CD4-positive, alpha-beta T cell treated with Interleukin-1 beta for 1 hour (primary cell): ENCODE data around the gene PDE11A.
A peak's percentile ranks its signal among the peaks of the same experiment; 100 is the strongest.
"Not testable (repeated sequence)": the region's sequence is repeated elsewhere in the genome, so short reads cannot be mapped to it uniquely, and the experiment has no call there.

Experiments
- DNase-seq, 2 donors: peaks; one replicate each; pipeline ENCODE4 v3.0.0-alpha.2; 2020 to 2022

The PDE11A gene

DNA sequence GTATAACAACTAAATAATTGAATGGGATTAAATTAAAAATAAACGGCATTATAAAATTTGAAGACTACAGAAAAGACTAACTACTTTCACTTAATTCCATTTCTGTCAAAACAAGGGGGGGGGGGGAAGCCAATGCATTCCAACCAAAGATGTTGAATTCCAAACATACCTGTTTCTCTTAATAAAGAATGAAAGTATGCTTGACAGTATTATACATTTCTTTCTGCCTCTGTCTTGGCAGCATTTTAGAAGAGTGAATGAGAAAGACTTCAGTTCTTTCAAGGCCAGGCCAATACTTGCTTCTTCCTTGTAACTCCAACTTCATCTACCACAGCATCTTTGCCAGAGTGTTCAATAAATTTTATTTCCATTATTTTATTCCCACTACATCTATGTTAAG lies 65.9 kb downstream of the PDE11A start:
- DNase-seq = no peak

DNA sequence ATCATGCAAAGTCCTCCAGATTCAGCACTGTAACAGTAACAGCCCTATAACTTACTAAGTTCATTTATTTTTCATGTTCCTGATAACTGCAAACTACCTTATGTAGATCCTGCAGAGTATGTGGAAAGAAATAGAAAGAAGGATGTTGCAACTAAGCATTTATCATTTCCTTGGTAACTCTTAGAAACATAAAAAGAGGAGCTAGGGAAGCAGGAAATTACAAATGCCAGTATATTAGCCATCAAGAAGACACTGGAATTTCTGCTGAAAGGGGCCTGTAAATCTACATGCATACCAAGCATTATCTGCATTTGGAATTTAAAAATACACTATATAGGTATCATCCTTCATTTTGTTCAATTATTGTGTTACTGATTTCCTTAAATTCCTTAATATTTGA lies 66.8 kb downstream of the PDE11A start:
- no peak for DNase-seq

DNA sequence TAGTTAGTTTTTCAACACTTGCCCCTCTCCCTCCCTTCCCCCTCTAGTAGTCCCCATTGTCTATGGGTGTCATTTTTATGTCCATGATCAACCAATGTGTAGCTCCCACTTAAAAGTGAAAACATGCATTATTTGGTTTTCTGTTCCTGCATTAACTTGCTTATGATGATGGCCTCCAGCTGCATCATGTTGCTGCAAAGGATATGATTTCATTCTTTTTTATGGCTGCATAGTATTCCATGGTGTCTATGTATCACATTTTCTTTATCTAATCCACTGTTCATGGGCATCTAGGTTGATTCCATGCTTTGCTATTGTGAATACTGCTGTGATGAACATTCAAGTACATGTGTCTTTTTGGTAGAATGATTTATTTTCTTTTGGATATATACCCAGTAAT lies 70.5 kb downstream of the PDE11A start:
- DNase-seq = no peak

DNA sequence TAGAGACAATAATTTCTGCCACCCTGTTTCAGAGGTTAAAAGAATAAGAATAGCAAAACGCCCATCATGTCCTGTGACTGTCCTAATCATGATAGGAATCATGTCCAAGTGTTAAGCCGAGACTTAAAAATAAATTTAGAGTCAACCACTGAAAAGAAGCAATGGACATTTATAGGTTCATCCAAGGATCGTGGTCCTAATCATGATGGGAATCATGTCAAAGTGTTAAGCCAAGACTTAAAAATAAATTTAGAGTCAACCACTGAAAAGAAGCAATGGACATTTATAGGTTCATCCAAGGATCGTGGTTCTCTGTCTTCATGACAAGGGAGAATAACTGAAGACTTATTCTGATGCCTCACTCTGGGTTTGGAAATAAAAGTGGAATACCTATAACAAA lies 73.6 kb downstream of the PDE11A start:
- no peak for DNase-seq

DNA sequence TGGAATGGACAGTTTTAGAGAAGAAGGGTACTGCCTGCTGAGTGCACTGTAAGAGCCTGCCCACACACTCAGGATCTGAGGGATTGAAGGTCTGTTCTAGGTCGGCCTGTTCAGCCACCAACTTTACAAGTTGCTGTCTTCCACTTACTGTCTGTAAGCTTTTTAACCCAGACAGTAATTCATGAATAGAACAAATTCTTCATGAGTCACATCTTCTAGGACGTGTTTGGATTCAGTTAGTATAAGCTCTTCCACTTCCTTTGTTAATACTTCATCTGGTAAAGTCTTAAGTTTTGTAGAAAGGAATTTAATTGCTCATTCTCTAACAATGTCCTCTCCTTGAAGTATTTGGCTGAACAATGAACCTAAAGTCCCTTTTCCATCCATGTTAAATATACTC lies 74.6 kb downstream of the PDE11A start:
- DNase-seq = no peak

DNA sequence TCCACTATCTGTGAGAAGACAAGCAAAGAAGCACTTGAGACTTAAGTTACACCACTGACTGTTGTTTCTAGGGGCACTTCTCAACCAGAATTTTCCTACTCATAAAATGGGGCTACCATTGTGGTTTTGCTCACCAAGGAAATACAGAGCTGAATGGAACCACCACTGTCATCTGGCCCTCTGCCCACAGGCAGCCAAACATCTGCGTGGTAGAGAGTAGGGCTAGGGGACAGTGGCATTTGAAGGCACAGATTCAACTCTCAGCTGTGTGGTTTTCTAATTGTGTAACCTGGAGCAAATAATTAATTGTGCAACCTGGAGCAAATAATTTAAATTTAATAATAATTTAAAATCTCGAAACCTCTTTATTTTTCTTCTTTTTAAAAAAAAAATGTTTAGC lies 79.6 kb downstream of the PDE11A start:
- DNase-seq = no peak

DNA sequence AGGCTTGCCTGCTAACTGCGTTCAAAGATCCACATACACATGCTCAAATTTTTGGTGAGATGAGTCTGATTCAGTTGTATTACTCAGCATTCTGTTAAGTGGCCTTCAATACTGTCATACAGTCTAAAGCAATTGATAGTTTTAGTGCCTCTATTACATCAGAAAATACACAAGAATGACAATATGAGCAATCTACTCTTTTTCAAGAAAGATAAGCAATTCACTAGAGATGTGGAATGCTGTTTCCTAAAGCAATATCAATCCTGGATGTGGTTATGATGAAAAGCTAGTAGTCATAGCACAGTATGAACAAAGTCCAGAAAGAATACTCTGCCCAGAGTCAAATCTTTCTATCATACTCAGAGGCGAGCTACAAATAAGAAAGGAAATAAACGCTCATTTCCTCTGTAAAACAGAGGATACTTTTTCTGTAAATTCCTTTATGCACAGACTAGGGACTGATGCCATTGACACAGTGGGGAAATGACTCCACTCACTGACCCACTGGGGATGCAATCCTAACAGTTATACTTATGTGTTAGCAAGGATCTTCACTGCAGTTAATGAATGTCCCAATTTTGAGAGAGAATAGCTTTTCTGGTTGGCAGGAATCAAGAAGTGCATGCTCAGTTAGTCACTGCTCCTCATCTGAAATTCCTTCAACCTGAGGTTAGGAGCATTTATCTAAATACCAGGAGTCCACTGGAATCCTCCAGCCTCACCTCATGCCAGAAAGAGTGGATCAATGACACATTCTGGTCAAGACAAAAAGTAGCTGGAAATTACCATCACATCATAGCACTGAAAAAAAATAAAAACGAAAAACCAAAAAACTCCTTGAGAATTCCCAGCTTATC lies 83.3 kb downstream of the PDE11A start:
- DNase-seq = no peak

DNA sequence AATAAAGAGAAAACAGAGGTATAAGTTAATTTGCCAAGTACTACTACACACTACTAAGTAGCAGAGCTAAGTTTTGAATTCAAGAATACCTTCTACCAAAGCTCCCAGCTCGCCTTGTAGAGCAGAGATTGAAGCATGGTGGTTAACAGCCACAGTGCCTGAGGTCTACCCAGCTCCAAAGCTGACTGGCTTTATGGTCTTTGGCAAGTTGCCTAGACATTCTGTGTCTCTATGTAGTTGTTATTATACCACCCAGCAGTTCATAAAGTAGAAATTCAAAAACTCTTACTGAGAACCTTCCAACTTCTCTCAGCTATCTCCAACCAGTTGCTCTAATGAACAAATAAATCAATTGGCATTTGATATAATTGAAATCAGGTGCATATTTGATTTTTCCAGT lies 87.8 kb downstream of the PDE11A start:
- DNase-seq = no peak

DNA sequence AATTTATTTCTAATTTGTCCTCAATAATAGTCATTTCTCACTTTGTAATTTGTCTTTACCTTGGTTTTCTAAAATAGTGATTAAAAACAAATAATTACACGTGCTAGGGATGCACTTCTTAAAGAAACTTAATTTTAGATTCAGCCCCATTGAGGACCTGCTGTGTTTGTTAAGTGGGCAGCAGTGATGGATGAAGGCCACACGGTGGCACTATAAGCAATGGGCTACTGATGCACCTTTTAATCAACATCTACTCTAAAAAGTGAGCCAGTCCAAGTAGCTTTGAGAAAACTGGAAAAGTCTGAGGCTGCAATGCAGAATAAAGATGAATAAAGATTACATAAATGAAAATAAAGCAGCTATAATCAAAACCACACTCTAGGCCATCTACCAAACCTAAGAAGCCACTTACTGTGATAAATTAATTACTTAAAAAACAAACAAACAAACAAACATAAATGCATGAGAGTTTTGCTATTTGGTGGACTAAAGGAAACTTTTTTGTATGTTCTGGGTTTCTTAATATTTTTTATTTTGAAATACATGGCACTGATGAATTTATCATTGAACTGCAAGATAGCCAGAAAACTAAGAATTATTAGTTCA lies 89.3 kb downstream of the PDE11A start:
- DNase-seq = peak in 1 of 2 donors; percentile 1

DNA sequence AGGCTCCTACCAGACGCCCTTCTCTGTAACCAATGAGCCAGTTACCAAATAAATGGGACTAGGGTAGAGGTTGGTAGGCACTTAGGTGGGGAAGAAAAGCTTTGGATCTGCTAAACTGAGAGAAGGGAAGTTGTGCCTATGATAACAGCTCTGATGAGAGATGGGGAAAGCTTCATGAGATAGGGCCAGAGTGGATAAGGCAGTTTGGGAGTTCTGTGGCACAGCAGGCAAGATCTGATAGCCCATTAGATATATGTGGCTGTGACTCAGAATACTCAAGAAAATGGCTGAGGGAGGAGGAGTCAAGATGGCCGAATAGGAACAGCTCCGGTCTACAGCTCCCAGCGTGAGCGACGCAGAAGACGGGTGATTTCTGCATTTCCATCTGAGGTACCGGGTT lies 99.8 kb downstream of the PDE11A start:
- DNase-seq = no peak

DNA sequence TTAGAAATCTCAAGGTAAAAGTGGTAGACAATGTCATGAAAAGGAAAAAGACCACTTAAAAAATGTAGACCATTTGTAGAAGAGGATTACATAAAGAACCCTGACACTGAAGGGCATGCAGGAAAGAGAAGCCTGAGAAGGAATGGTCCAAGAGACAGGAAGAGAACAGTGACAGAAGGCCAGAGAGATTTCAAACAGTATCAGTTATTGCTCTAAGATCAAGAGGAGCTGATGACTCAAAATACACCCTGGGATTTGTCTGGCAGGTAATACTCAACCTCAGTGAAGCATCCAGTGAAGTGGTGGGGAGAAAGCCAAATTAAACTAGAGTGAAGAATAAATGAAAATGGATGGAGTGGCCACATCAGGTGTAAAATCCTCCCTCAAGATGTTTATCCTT lies 100.5 kb downstream of the PDE11A start:
- DNase-seq = no peak

DNA sequence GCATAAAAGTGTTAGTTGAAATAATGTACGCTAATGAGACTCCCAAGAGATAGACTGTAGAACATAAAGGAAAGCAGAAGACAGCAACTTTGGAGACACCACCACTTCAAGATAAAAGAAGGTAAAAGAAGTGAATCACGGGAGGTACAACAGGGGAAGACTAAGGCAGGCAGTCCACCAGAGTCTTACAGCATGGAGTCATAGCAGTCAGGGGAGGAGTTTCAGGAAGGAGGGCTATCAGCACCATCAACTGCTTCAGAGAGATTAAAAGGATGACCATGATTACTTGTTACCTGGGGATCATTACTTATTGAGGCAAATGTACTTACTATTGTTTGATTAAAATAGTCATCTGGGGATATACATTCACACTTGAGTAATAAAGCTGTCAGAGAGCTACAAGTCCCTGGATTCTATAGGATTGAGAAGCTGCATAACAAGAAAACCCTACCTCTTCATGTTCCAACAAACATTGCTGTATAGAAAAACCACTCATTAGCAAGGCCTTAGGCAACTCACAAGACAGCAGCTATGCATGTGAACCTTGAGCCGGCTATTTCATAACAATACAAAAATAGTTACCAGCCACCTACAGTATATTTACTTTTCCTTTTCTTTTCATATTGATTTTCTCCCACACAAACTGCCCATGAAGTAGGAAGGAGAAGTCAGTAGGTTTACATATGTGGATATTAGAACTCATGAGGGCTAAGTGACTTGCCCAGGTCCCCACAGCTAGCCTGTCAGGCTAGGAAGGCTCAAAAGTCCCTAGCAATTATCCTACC lies 101.7 kb downstream of the PDE11A start:
- DNase-seq = no peak

DNA sequence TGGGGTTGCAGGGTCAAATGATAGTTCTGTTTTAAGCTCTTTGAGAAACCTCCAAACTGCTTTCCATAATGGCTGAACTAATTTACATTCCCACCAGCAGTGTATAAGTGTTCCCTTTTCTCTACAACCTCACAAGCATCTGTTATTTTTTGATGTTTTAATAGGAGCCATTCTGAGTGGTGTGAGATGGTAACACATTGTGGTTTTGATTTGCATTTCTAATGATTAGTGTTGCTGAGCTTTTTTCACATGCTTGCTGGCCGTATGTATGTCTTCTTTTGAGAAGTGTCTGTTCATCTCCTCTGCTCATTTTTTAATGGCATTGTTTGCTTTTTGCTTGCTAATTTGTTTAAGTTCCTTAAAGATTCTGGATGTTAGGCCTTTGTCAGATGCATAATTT lies 107.7 kb downstream of the PDE11A start:
- DNase-seq = no peak

DNA sequence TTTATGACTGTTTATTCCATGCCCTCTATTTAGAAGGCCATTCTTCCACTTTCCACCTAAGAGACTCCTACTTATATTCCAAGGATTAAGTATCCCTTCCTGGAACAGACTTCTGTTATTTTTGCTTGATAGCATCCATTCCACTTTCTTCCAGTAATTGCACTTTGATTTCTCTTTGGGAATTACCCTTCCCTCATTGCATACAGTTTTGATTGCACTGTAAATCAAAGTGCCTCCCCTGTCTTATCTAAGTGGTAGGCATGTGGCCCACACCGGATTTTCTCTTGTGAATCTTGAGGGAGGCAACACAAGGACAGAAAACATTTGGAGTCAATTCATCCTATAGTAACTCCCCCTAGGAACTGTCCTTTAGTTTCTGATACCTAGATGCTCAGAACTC lies 120.4 kb downstream of the PDE11A start:
- DNase-seq = no peak

DNA sequence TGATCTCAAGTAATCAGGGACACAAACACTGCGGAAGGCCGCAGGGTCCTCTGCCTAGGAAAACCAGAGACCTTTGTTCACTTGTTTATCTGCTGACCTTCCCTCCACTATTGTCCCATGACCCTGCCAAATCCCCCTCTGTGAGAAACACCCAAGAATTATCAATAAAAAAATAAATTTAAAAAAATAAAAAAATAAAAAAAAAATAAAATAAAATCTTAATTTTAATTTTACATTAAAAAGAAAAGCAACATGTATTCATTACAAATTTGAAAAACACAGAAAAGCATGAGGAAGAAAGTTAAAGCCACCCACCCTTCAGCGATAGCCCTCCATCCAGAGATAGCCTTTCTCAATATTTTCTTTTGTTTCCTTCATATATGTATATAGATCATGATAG lies 125.0 kb downstream of the PDE11A start:
- DNase-seq = not testable (repeated sequence)

DNA sequence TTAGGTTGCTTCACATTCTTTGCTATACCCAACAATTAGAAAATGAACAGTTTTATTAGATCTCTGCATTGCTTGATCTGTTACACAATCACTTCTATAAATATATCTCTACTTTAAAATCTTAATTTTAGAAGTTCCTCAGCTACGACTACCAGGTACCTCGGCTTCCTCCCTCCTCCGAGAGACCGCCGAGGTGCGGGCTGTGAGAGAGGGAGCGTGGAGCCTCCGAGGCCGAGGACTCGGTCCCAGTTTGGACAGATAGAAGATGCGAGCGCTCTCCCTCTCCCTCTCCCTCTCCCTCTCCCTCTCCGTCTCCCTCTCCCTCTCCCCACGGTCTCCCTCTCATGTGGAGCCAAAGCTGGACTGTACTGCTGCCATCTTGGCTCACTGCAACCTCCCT lies 128.0 kb downstream of the PDE11A start:
- not testable (repeated sequence) for DNase-seq

DNA sequence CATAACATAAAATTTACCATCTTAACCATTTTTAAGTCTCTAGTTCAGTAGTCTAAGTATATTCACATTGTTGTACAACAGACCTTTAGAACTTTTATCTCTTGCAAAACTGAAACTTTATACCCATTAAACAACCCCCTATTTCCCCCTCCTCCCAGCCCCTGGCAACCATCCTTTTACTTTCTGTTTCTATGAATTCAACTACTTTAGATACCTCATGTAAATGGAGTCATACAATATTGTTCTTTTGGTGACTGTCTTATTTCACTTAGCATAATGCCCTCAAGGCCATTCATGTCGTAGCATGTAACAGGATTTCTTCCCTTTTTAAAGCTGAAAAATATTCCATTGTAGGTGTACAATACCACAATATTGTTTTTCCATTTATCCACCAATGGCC lies 129.8 kb downstream of the PDE11A start:
- no peak for DNase-seq

DNA sequence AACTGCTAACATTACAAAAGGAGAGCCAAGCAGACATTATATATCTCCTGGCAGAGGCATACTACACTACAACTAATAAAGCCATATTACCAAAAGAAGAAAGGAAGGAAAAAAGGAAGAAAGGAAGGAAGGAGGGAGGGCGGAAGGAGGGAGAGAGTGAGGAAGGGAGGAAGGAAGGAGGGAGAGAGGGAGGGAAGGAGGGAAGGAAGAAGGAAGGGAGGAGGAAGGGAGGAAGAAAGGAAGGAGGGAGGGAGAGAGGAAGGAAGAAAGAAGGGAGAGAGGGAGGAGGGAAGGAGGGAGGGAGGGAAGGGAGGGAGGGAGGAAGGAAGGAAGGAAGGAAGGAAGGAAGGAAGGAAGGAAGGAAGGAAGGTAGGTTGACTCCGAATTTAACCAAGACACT lies 133.4 kb downstream of the PDE11A start:
- DNase-seq = no peak

DNA sequence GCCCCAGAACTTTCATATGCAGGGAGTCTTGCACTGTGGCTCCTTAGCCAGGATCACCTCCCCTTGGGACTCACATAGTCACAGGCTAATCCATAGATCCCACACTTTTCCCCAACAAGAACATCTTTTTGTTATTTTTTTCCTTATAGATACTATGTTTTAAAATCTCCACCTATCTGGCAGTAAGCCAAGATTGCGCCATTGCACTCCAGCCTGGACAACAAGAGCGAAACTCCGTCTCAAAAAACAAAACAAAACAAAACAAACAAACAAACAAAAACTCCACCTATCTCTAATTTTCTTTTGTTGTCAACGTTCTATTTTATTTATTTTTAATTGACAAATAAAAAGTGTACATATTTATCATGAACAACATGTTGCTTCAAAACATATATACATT lies 141.7 kb downstream of the PDE11A start:
- no peak for DNase-seq

DNA sequence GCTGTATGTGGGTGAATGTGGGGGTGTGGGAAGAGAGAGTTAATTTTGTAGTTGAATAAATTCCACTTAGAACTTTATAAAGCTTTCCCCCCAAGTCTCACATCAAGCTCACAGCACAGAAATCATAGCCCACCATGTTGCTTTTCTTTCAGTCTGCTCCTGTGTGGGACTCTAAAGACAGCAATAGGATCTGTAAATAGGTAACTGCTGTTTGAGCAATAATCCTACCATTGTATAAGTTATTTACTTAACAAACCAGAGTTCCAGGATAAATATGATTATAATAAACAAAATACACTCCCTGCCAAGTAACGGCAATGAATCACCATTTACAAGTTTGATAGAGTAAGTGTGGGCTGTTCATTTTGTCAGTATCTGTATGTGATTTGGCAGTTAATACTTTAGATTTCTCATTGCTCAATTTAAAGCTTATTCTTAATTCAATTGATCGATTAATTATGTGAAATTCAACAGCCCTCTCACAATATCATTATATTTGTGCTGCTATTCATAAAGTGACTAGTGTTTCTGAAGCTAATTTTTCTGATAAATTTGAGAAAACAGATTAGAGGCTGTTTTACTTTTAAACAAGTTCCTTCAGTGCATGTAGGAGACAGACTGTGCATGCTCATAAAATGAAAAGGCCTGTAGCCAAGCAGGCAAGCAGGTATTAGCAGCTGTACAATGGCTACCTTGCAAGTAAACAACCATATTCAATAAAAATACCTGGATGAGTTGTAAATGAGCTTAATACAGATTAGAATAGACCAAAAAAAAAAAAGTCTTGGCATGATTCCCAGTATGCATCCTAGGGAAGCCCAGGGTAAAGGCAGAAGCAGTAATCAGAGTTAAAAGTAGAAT lies 142.7 kb downstream of the PDE11A start:
- no peak for DNase-seq

DNA sequence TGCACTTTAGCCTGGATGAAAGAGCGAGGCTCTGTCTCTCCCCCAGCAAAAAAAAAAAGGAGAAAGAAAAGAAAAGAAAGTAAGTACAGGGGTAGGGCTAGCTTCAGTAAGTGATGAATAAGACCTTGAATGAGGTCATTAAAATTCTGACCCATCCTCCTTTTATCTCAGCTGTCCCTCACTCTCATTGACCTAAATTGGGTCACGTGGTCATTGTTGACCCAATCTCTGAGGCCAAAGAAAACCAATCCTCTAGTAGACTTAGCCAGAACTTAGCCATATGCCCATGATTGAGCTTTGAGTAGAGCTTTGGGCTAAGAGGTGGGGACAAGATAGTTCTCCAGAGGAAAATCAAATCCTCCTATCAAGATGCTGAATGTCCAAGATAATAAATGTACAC lies 149.3 kb downstream of the PDE11A start:
- no peak for DNase-seq

DNA sequence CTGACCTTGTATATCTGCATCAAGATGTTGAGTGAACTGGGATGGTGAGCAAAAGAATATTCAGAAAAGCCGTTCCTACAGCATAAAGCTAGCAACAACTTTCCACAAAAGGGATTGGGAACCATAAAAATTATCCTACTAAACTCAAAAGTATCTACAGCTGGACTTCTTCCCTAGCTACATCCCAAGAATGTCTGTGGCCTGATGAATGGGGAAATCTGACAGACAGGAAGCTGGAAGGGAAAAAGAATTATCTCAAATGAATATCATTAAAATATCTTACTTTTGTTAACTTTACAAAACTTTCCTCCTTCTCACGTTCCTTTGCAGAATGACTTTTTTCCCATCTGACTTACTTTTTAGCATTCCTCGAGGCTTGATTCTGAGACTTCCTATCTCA lies 150.9 kb downstream of the PDE11A start:
- no peak for DNase-seq

DNA sequence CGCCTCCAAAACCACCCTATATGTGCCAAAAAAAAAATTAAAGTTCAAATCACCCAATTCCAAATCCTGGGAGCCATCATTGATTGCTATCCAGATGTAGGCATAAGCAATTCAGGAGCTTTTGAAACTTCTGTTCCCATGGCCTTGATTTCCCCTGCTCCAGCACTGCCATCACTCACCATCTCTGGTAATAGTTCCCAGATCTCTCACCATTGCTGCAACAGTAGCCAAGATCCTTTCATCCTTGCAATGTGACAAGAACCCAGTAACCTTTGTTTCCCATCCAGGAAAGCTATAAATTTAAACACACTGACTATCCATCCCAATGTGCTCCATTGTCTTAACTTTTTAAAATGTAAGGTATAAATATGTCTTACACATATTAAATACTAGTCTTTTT lies 155.4 kb downstream of the PDE11A start:
- no peak for DNase-seq
